ENCODE measurements around the gene HELQ.

- TF ChIP-seq, protein P1, sequence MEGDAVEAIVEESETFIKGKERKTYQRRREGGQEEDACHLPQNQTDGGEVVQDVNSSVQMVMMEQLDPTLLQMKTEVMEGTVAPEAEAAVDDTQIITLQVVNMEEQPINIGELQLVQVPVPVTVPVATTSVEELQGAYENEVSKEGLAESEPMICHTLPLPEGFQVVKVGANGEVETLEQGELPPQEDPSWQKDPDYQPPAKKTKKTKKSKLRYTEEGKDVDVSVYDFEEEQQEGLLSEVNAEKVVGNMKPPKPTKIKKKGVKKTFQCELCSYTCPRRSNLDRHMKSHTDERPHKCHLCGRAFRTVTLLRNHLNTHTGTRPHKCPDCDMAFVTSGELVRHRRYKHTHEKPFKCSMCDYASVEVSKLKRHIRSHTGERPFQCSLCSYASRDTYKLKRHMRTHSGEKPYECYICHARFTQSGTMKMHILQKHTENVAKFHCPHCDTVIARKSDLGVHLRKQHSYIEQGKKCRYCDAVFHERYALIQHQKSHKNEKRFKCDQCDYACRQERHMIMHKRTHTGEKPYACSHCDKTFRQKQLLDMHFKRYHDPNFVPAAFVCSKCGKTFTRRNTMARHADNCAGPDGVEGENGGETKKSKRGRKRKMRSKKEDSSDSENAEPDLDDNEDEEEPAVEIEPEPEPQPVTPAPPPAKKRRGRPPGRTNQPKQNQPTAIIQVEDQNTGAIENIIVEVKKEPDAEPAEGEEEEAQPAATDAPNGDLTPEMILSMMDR (IDR thresholded peaks at IDR 0.05): no peak
- TF ChIP-seq POLR2A (IDR thresholded peaks at IDR 0.05): no peak
These were observed 97.2 kb downstream of the HELQ start for GRCh38 chr4:83358410-83358809.
